NCI-H345 treated with DMSO at 0.1 percent for 48 hours (cell line): Measurements from ENCODE around the gene GSG1L.
"Not testable (repeated sequence)": the region's sequence is repeated elsewhere in the genome, so short reads cannot be mapped to it uniquely, and the experiment has no call there.

Experiments used
- DNase-seq: peaks from one replicate; lab custom pipeline; 2025; ENCODE audit not compliant: unreplicated experiment; lab: John Stamatoyannopoulos, UW

GSG1L gene

DNA sequence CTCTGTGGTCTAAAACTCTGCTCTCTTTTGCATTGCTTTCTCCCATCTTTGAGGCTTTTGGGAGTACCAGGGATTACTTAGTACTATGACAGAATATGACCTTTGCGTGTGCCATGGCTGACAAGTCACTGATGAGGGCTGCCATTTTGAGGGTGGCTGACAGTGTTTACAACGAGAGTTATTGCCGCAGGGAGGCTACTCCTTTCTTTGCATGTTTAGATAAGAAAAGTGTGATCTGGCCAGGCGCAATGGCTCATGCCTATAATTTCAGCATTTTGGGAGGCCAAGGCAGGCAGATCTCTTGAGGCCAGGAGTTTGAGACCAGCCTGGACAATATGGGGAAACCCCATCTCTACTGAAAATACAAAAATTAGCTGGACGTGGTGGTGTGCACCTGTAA is 77.5 kb downstream of the GSG1L start:
- DNase-seq: no peak

DNA sequence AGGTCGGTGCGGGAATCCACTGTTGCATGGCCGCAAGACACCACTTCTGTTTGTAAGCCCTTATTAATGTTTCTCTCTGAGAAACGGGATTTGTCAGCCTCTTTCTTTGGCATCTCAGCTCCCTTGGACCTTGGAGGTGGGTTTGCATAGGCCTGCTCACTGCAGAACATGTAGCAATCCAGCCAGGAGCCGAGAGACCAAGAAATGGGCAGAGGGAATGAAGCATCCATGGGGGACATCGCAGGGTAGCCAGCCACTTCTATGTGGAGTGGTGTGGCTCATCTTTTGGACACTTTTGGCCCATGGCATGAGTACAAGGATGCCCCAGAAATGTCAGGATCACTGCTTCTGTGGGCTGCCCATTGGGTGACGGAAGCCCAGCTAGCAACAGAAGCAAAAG is 79.4 kb downstream of the GSG1L start:
- no peak for DNase-seq

DNA sequence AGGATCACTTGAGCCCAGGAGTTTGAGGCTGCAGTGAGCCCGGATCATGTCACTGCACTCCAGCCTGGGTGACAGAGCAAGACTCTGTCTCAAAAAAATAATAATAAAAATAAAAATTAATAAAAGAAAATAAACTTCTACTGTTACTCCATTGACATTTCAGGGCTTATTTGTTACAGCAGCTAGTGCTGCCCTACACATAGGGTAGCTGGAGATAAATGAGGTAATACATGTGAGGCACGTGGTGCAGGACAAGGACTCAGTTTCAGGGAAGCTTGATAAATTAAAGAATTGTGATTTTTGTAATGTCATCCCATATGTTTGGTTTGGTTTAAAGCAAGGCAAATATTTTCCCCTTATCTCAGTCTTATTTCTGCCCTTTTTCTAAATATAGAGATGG is 80.3 kb downstream of the GSG1L start:
- no peak for DNase-seq

DNA sequence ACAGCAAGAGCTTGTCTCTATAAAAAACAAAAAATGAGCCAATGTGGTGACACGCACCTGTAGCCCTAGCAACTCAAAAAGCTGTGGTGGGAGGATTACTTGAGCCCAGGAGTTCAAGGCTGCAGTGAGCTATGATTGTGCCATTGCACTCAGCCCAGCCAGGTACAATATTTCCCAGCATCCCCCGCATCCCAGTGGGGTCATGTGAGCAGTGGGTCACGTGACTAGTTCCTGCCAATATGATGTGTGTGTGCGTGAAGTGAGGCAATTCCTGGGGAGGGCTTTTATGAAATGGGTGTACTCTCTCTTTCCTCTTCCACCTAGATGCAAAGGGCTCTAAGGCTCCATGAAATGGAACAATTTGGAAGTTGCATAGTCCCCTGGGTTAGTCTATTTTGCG is 81.3 kb downstream of the GSG1L start:
- DNase-seq: no peak

DNA sequence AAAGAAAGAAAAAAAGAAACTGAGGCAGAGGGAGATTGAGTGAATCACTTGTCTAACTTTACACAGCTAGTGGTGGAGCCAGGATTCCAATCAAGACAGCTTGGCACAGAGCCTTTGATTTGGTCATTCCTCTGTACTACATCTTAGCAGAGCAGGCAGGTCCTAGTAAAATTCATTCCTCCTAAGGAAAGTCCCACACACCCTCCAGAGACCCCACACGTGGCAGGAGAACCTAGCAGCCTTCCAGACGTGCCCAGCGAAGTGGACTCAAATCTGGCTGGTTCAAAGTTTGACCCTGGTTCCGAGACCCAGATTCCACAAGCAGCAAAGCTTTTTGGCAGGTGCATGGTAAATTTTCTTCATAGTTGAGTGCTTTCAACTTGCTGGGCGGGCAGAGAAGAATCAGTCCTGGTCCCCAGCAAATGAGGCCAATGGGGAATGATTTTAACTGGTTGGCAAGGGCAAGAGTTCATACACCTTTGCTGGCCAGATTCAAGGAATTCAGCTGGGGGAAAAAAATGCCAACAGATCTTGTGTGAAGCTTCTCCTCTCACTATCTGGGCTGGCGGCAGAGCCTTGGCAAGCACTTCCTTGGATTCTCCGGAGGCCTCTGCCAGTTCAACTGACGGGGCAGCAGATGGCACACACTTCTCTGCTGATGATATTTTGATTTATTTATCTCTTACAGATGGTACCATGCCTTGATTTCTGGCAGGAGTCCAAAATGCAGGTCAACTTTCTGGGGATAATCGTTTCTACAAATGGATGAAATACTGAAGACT is 82.4 kb downstream of the GSG1L start:
- no peak for DNase-seq

DNA sequence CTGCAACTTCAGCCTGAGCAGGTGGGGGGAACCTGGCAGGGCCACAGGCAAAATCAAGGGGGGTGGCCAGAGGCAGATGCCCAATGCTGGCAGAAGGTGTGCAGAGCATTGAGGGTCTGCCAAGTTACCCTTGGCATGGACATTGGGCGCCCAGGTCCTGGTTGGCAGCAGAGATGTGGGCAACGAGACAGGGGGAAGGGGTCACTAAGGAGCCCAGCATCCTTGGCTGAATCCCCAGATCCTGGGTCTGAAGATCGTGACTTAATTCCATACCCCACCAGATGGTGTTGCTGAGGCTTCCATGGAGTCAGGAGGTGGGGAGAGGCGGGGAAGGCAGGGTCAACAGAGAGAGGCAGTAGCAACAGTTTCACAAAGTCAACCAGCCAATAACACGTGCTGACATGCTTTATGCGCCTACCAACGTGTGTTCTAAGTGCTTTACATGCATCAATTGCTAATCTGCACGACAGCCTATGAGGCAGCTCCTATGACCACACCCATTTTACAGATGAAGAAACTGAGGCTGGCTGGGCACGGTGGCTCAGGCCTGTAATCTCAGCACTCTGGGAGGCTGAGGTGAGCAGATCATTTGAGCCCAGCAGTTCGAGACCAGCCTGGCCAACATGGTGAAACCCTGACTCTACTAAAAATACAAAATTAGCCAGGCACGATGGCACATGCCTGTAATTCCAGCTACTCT is 83.3 kb downstream of the GSG1L start:
- no peak for DNase-seq

DNA sequence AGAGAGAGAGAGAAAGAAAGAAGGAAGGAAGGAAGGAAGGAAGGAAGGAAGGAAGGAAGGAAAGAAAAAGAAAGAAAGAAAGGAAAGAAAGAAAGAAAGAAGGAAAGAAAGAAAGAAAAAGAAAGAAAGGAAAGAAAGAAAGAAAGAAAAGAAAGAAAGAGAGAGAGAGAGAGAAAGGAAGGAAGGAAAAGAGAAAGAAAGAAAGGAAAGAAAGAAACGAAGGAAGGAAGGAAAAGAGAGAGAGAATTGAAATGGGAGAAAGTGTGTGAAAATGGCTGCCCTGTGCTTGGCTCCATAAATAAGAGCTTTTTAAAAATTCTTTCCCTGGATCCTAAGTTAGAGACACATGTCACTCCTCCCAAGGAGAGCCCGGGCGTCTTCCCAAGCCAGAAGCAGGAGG is 83.8 kb downstream of the GSG1L start:
- not testable (repeated sequence) for DNase-seq

DNA sequence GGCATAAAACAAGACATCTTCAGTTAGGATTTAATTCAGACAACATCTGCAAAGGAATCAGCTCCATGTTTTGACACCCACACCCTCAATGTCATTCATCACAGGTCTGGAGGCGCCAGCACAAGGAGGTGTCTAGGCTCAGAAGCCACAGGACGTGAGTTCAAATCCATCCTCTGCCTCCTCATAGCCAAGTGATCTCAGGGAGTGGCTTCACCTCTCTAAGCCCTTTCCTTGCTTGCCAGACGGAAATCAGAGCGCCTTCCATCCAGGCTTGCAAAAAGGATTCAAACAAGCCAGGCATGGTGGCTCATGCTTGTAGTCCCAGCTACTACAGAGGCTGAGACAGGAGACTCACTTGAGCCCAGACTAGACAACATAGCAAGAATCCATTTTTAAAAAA is 84.6 kb downstream of the GSG1L start:
- DNase-seq: no peak

DNA sequence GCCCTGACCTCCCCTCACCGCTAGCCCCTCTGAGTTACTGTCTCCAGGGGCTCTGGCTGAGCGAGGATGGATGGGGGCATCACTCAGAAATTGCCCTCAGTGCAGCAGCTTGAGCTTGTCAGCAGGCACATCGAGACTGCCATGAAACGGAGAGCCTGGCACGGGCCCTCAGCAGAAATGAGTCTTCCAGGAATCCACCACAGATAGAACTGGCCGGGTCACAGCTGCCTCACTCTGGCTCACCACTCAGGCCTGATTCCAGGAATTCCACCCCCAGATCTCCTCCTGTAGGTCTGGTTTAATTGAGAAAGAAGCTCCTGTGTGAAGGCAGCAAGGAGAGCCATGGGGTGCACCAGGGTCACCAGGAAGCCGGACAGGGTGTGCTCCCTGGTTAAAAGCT is 85.5 kb downstream of the GSG1L start:
- DNase-seq: no peak

DNA sequence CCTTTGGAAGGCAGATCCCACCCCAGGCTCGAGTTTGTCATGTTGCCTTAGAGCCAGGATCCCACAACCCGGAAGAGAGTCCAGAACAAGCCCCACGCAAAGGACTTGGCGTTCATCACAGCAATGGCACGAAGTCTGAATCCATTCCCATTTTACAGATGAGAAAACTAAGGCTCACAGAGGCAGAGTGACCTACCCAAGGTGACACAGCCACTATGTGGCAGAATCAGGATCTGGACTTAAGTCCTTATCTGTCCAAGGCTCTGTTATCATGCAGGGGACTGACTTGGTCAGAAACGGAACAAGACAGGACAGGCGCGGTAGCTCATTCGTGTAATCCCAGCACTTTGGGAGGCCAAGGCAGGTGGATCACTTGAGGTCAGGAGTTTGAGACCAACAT is 86.5 kb downstream of the GSG1L start:
- no peak for DNase-seq

DNA sequence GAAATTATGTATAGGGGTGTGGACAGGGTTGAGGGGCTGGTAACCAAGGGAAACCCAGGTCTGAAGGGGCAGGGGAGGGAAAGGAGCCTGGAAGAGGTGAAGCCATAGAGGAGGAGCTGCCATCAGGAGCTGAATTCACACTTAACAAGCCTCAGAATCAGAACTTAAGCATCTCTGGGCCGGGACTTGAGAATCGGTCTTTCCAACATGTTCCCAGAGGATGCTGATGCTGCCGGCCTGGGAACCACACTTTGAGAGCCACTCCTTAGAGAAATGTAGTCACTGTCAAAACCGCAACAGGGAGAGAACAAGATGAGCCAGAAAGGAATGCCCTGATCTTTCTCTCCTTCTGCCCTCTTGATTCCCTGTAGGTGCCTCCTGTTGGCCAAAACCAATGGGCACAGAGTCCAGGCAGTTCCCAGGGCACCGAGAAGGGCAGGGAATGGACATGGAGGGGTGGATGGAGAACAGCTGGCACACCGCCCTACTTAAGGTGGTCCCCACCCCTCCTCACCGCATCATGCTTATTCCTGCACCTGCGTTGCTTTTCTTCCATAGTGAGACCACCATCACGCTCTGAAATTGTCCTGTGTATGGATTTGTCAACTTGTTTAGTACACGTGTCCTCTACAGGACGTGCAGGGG is 88.5 kb downstream of the GSG1L start:
- no peak for DNase-seq

DNA sequence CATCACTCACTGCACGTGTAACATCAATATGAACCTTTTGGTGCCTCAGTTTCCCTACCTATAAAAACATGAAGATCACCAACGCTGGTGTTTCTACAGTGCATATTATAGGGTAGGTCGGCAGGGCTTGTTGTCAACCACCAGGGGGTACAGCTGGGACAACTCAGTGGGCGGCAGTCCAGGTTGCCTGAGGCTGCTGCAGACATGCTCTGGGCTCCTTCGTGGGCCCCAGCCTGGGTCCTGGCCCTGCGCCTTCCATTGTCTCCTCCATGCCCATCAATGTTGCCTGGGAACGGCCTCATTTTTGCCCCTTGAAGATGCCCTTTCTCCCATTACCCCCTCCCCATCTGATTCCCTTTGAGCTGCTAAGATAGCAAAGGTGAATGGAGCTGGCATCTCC is 89.8 kb downstream of the GSG1L start:
- no peak for DNase-seq

DNA sequence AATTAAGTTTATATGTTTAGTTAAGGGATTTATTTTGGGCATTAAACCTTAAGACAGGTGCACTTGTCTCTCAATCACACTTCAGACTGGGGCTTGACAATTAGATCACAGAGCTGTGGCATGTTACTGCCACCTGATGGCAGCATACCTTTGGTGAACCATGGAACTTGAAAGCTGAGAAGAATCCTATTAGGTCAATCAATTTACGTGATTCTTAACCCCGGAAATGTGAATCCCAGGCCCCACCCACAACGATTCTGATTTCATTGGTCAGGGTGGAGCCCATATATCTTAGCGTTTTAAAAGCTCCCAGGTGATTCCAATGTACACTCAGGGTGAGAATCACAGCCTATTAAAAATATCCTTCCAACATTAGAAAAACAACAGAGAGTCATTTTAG is 91.0 kb downstream of the GSG1L start:
- DNase-seq: no peak

DNA sequence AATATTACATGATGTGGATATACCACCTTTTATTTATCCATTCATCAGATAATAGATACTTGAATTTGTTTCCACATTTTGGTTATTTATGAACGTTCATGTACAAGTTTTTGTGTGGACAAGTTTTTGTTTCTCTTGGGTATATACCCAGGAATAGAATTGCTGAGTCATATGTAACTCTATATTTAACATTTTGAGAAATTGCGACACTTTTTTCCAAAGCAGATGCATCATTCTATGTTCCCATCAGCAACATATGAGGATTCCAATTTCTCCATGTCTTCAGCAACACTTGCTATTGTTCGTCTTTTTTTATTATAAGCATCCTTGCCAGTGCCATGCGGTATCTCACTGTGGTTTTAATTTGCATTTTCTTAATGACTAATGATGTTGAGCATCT is 93.9 kb downstream of the GSG1L start:
- no peak for DNase-seq

DNA sequence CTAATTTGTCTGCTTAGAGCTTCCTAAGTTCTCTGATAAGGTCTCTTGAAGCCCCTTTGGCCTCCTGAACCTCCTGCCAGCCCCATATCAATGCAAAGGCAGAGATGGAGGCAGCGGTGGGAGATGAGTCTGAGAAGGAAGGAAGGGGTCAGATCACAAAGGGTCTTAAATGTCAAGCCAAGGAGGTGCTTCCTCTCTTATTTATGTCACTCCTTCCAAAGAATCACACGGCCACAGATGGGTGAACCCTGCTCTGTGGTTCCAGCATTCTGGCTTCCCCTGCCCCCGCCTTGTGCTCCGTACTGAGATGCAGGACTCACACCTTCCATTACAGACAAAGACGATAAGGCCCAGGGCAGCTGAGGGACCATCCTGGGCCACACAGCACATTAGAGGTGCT is 96.3 kb downstream of the GSG1L start:
- DNase-seq: no peak

DNA sequence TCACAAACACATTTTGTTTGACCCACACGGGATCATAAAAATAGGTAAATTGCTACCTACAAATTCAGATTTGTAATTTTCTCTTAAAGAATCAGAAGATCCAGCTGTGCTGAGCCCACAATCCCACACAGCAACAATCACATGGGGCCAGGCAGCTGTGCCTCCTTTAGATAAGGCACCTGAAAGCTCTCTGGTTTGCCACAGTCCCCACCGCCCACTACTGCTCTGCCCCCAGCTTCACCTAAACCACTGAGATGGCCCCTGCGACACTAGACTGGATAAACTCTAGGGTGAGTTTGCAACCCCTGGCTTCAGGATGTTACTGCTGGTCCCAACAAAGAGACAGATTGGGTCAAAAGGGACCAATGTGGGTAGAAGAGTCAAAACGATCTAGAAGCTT is 96.8 kb downstream of the GSG1L start:
- DNase-seq: no peak

DNA sequence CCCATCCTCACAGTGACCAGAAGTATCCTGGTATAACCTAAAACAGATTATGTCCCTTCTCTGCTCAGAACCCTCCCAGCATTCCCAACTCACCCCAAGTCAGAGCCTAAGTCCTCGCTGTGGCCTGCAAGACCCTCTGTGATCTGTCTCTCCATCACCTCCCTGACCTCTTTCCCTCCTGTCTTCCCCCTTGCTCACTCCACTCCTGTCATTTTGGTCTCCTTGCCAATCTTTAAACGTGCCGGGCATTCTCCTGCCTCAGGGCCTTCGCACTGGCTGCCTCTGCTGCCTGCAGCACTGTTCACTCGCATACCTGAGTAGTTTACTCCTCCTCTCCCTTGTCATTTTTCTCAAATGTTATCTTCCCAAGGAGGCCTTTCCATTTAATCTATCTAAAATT is 97.7 kb downstream of the GSG1L start:
- no peak for DNase-seq

DNA sequence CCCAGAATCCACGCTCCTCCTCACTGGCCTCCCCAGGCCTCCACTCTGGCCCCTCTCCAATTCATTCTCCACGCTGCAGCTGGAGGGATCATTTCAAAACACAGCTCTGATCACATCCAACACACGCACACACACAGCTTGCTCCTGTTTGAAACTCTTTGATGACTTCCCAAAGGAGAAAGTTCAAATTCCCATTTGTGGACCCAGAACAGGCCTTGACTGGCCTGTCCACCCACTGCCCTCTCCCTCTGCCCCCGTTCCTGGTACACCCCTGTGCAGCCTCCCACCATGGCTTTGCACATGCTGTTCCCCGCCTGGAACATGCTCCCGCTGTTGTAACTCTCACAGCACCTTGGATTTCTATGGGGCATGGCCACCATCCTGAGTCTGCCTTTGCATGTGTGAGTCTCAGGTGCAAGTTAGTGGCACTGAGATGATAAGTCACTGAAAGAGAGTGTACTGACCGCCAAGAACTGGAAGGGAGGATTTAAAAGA is 100.0 kb downstream of the GSG1L start:
- no peak for DNase-seq

DNA sequence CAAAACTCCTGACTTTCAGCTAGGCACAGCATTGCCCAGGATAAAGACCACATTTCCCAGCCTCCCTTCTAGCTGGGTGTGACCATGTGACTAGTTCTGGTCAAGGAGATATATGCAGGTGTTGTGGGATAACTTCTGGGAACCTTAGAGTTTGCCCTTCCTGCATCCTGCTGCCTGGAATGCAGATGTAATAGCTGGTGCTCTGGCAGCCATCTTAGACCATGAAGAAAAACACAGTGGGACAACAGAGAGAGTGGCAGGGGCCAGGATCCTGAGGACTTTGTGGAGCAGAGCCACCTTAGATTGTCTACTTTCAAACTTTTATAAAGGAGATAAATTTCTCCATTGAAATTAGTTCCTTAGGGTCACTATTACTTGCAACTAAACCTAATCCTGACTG is 101.3 kb downstream of the GSG1L start:
- DNase-seq: no peak

DNA sequence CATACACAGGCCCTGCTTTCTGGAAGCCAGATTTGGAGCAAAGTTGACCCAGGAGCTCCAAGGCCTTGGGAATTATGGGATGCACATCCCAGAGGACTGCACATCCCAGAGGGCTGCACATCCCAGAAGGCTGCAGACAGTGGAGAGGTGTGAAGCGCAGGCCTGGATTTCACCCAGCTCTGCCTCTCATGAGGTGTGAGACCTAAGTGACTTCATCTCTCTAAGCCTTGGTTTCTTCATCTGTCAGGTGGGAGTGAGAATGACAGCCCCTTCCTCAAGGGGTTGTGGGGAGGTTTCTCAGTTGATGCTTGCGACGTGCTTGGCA is 102.3 kb downstream of the GSG1L start:
- no peak for DNase-seq

DNA sequence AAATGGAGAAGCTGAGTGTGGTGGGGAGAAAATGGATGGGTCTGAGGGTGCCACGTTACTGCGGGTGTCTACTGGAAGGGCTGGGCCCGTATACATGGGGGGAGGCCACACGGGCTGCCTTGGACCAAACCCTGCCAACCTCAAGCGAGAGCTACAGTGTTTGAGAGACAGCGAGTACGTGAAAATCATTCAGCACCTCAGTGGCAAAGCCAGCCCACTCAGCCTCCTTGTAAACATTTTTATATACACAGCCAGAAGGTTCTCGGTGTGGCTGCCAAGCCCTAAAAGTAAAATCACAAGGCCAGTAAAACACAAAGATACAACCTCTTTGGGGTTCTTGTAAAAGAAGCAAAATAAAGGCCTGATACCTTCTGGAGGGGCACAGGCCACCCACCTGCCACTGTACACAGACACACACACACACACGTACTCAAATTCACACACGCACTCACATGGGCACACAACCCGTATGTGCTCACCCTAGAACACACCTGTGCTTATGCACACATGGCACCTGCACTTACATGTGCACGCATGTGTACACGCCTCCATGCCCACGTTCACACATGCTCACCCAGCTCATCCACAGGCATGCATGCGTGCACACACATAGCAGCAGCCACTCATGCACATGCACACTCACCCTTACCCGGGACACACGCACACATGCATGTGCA is 102.8 kb downstream of the GSG1L start:
- DNase-seq: no peak

DNA sequence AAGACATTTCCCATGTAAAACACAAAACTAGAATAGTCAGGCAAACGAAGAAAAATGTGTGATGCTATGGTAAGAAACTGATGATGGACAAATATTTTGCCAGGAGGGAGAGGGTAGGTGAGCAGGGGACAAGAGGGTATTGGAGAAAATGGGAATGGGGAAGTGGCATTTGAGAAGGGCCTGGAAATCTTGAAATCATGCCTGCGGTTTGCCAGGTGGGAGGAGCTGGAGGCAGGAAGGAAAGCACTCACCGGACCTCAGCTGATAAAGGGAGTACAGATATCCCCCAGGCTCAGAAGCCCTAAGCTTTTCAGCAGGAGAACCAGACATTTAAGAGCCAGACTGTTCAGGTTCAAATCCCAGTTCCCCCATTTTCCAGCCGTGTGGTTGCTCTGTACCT is 103.6 kb downstream of the GSG1L start:
- no peak for DNase-seq
